HFFc6 (cell line): ENCODE results near the gene CIRBP. TPM values are rescaled to one million over a fixed set of nuclear protein-coding genes. Genes with fewer than 3 reads are reported as not detected.

Experiments used
- DNase-seq: peaks from one replicate; pipeline ENCODE4 v3.0.0-alpha.2; 2018
- H3K27ac Mint-ChIP-seq: 2 replicates; pipeline ENCODE4 v1.8.0; 2020; ENCODE audit warnings: mild to moderate bottlenecking, mixed read lengths
- H3K27me3 Mint-ChIP-seq: 2 replicates; pipeline ENCODE4 v1.8.0; 2021; ENCODE audit warnings: mild to moderate bottlenecking, moderate library complexity, mixed read lengths; ENCODE audit not compliant: insufficient read depth
- H3K36me3 Mint-ChIP-seq: 2 replicates; pipeline ENCODE4 v1.8.0; 2021; ENCODE audit warnings: low read depth, mixed read lengths
- H3K4me1 Mint-ChIP-seq: 2 replicates; pipeline ENCODE4 v1.8.0; 2020; ENCODE audit warnings: low read depth, mixed read lengths
- H3K4me3 Mint-ChIP-seq: 2 replicates; pipeline ENCODE4 v1.8.0; 2020; ENCODE audit warnings: mild to moderate bottlenecking, moderate library complexity, mixed read lengths
- H3K9me3 Mint-ChIP-seq: 2 replicates; pipeline ENCODE4 v1.8.0; 2020; ENCODE audit warnings: mild to moderate bottlenecking, mixed read lengths
- total RNA-seq, 6 experiments: library from RNA; stranded (reverse); fragmentation: NEBNext Ultra II Directional; extraction: Animal tissue kit (Norgen Biotek cat#: 25700); gene quantifications; 2 replicates in 1 of 6; 3 replicates in 5 of 6; pipeline ENCODE4 v1.2.3, GENCODE V29; 2021
- TF ChIP-seq, protein P1 (sequence below): fragments of 200-600 bp; sonication (generic); IDR thresholded peaks from 2 replicates; pipeline ENCODE4 v1.5.0; 2021; ENCODE audit warnings: antibody characterized with exemption, mild to moderate bottlenecking

CIRBP gene
- total RNA-seq, 6 experiments from 2014 or later = 160 to 243 (median 190) TPM

DNA sequence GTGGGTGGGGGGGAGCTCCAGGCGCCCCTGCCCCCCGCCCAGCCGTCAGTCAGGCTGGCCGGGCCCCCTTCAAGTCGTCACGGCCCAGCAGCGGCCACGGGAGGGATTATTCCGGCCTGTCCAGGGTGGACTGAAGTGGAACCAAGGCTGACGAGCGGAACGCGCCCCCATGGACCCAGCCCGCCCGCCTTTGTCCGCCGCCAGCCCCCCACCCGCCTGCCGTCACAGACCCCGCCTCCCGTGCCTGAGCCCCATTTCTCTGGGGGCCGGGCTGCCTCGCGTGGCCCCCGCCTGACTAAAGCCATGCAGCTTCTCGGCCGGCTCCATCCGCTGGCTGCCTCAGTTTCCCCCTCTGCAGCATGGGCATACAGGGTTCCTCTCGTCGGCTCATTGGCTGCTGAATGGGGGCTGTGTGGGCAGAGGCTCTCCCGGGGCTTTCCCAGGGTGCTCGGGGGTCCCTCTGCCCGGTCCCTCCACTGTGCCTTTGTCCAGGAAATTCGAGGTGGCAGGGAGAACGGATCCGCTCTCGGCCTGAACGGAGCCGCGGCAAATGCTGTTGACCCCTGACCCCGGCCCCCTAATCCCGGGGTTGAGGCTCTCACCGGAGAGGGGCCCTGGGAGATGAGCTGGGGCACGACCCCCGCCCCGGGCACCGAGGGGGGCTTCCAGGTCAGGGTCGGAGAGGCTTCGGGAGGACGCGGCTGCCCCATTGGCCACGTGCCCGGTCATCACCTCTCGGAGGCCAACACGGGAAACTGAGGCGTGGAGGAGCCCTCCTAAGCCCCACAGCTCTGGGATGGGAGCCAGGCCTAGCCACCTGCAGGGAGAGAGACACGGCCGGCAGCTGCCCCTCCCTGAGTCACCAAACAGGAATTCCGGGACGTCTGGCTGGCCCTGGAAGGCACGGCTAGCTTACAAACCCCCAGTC lies 43.9 kb downstream of the CIRBP start:
- H3K27me3 Mint-ChIP-seq = peaks cover 6% of the 10 kb centered on the region; the same call in 1 of the 2 replicates
- peak; percentile 30 for DNase-seq

DNA sequence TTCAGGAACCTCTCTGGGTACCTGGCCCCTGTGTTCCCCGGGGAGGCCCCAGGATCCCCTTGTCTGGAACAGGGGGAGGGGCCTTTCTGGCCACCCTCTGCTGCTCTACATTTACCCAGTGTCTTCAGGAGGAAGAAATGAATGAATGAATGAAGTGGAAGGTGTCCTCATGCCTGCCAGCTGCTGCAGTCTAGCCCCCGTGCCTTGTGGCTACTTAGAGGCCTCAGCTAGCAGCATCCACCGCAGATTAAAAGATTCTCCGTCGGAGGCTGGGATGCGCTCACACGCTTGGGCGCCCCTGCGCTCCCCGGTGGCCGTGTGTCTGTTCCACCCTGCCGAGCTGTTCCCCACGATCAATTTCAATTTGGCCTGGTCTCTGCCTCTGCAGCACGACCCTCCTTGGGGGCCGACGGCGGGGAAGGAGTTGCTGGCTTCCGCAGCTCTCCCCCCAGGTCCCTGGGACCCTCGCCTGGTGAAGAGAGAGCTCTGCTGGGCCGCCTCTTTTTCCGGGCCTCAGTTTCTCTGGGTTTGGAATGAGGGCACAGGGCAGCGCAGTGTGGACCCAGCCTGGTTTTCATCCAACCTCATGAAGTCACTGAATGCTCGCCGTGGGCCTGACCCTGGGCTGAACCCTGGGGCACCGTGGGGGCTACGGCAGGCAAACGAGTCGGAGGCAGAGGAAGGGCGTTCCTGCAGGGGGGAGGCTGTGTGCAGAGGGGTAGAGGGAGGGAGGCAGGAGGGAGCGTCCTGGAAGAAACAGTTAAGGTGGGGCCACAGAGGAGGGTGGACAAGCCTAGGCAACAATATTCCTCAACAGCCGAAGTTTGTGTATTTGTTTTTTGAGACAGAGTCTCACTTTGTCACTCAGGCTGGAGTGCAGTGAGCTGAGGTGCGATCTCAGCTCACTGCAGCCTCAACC lies 44.8 kb downstream of the CIRBP start:
- H3K27me3 Mint-ChIP-seq = peaks cover 9% of the 10 kb centered on the region; the same call in 1 of the 2 replicates
- TF ChIP-seq, protein P1, sequence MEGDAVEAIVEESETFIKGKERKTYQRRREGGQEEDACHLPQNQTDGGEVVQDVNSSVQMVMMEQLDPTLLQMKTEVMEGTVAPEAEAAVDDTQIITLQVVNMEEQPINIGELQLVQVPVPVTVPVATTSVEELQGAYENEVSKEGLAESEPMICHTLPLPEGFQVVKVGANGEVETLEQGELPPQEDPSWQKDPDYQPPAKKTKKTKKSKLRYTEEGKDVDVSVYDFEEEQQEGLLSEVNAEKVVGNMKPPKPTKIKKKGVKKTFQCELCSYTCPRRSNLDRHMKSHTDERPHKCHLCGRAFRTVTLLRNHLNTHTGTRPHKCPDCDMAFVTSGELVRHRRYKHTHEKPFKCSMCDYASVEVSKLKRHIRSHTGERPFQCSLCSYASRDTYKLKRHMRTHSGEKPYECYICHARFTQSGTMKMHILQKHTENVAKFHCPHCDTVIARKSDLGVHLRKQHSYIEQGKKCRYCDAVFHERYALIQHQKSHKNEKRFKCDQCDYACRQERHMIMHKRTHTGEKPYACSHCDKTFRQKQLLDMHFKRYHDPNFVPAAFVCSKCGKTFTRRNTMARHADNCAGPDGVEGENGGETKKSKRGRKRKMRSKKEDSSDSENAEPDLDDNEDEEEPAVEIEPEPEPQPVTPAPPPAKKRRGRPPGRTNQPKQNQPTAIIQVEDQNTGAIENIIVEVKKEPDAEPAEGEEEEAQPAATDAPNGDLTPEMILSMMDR = no peak
- H3K36me3 Mint-ChIP-seq = no peaks in the 10 kb centered on the region
- no peaks in the 10 kb centered on the region for H3K9me3 Mint-ChIP-seq
- H3K4me3 Mint-ChIP-seq = no peak overlapping the region
- H3K4me1 Mint-ChIP-seq = no peaks in the 10 kb centered on the region
- H3K27ac Mint-ChIP-seq = no peak overlapping the region
- DNase-seq = no peak

More for the DNA sequence above, 43.9 kb downstream of the CIRBP start:
- Mint-ChIP-seq H3K27ac (no peak overlapping the region), H3K36me3 (no peaks in the 10 kb centered on the region), H3K4me1 (no peaks in the 10 kb centered on the region), H3K4me3 (no peak overlapping the region), H3K9me3 (no peaks in the 10 kb centered on the region)
- TF ChIP-seq, protein P1 = no peak

DNA sequence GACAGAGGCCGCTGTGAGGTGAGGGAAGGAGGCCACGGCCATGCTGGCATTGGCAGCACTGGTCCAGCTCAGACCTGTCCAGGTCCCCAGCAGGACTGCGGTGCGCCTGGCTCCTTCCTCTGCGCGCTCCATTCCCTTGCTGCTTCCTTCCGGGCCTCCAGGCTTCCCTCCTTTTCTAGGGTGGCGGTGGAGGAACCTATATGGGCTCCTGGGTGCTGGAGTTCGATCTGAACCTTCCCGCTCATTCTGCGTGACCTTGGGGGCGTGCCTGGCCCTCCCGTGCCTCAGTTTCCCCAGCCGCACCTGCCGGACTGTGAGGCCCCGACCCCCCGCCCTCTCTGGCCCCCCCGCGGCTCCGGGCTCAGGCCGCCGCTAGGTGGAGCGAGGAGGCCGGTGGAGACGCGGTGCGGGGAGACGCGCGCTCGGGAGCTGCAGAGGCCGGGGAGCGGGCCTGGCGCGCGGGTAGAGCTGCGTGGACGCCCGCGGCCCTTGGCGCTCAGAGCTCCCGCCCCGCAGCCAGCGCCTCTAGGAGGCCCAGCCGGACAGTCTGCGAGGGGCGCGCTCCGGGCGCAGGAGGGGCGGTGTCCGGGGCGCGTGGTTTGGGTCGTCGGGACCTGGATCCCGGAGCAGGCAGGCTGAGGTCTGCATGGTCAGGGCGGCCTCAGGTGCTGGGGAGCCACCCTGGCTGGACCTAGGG lies 46.5 kb downstream of the CIRBP start:
- TF ChIP-seq, protein P1 = peak; percentile 80
- no peak for DNase-seq
- Mint-ChIP-seq H3K36me3 (no peaks in the 10 kb centered on the region), H3K4me3 (no peak overlapping the region), H3K27ac (no peak overlapping the region), H3K4me1 (no peaks in the 10 kb centered on the region), H3K9me3 (no peaks in the 10 kb centered on the region), H3K27me3 (peaks cover 12% of the 10 kb centered on the region; the same call in 1 of the 2 replicates)

DNA sequence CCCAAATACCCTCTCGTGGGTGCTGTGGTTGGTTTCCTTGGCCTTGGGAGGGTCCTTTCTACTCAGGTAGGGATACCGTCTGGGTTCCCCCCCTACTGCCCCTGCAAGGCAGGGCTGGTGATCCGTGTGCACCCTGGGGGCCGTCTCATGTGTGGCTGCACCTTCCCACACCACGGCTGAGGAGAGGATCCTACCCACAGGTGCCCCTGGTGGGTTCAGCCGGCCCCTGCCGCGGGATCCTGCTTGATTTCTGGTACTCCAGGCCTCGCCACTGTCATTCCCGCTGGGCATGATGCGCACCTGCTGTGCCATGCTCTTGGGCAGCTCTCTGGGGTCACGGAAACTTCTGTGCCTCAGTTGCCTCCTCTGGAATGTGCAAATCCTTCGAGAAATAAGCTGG lies 47.3 kb downstream of the CIRBP start:
- H3K36me3 Mint-ChIP-seq = no peaks in the 10 kb centered on the region
- TF ChIP-seq, protein P1 = no peak
- H3K4me3 Mint-ChIP-seq = no peak overlapping the region
- H3K4me1 Mint-ChIP-seq = no peaks in the 10 kb centered on the region
- no peak for DNase-seq
- peaks cover 14% of the 10 kb centered on the region for H3K27me3 Mint-ChIP-seq
- H3K27ac Mint-ChIP-seq = no peak overlapping the region
- no peaks in the 10 kb centered on the region for H3K9me3 Mint-ChIP-seq
